SH-SY5Y (cell line): Measurements from ENCODE around the gene IFNA7.

Experiments used
- GATA2 ChIP-seq: IDR thresholded peaks from 2 replicates; pipeline ENCODE4 v1.6.1; 2011; ENCODE audit warnings: mild to moderate bottlenecking, low read depth, low read length
- GATA3 ChIP-seq: IDR thresholded peaks from 2 replicates; pipeline ENCODE4 v1.6.1; 2011; ENCODE audit warnings: low read depth, mild to moderate bottlenecking, low read length, moderate library complexity

GRCh38 chr9:21233258-21233657 is 31.3 kb upstream of the IFNA7 start:
- TF ChIP-seq GATA2, result no peak
- no peak for TF ChIP-seq GATA3
